HL-60/S4 treated with phorbol 12-myristate 13-acetate at 8.2 ng/mL for 4 days and 3 days (cell line): ENCODE results near the gene TOR1AIP2.
"Not testable (repeated sequence)": the region's sequence is repeated elsewhere in the genome, so short reads cannot be mapped to it uniquely, and the experiment has no call there.

Source experiments
- in situ Hi-C: fragments of 300-500 bp; cut with MboI; formaldehyde crosslinking; loops from 2 replicates; pipeline ENCODE4 v1.15.0; 2022; ENCODE audit warnings: low sequenced_read_pairs

TOR1AIP2 gene

DNA sequence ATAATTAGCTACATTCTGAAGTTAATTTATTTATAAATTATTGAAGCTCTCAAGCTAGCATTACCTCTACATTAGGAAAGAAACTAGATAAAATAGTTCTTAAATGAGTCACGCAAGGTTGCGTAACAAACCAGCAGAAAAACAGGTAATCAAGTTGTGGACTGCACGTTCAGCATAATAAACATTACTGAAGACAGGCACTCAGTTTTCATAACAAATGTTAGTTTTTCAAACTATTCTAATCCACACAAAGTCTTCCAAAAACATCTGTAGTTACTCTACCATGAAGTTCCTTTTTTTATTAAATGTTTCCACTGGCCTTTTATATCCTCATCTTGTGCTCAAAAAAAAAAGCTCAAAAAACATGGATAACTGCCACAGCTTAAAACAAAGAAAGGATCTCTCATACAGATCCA lies 1.3 kb downstream of the TOR1AIP2 start:
- in situ Hi-C loops: no loop called here

DNA sequence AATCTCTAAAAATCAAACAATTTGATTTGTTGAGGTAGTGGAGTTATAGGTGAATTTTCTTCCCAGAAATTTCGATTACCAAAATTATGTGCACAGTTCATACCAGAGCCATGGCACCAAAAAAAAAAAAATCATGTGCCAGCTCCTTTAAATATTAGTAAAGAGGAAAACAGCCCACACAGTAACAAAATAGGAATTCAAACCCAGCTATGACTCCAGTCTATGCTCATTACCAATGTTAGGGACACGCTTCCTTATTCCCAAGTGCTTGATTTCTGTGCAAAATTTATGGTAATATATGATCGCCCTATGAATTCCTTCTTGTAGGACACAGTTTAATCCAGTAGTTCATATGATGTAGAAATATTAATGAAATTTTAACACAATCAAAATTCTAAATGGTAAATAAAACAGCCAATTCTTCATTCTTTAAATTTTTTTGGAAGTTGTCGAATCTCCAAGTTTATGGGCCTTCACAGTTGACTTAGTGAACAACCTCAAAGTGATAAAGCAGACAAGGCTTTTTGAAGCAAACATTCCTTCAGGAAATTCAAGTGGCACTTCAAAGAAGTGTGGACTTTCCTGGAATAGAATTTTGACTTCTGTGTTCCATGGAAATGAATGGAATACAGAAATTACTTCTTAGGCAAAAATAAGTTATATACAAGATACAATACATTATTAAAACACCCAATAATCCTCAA lies 1.9 kb downstream of the TOR1AIP2 start:
- in situ Hi-C loops: no loop called here

DNA sequence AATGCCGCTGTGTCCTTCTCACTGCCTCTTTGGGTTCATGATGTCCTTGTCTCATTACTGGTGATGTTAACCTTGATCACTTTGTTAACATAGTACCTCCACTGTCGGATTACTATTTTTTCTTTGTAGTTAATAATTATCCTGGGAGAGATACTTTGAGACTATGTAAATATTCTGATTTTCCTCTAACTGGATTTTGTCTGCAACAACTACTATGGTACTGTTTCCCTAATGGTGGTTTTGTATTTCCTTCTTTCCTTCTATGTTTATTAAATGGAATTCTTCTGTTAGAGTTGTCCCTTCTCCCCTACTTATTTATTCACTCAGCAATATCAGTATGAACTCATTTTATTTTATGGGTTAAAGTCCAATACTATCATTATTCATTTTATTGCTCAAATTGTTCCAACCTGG lies 4.2 kb downstream of the TOR1AIP2 start:
- in situ Hi-C loops: no loop called here

DNA sequence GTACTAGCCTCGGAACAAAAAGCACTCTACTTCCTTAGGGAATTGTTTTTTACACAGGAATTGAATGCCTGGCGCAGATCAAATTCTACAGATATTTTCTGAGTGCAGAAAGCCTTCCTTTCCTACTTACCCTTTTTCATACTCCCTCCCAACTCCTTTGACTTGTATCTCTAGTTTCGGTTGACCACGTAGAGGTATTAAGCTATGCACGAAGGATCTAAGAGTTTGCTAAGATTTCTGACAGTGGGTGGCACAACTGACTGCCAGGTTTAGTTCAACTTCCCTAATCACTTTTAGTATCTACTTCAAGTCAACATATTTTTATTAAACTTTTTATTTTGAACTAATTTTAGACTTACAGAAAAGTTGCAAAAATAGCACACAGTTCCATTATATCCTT lies 5.0 kb downstream of the TOR1AIP2 start:
- in situ Hi-C loops: no loop called here

DNA sequence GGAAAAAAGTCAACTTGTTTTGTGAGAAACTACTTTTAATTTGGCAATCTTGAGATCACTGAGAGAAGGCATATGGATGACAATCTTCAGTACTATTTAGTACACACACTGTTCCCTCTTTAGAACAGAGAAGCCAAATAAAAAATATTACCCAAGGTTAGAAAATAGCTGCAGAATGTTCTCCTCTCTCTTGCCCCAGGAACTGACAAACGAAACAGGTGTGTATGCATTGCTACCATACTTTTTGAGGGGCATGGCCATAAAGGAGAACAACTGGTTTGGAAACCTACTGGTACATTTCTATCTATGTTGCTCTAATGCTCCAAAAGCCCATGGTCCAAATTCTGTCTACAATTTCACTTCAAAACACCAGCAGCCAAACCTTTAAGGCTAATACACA lies 5.7 kb downstream of the TOR1AIP2 start:
- in situ Hi-C loops: no loop called here

DNA sequence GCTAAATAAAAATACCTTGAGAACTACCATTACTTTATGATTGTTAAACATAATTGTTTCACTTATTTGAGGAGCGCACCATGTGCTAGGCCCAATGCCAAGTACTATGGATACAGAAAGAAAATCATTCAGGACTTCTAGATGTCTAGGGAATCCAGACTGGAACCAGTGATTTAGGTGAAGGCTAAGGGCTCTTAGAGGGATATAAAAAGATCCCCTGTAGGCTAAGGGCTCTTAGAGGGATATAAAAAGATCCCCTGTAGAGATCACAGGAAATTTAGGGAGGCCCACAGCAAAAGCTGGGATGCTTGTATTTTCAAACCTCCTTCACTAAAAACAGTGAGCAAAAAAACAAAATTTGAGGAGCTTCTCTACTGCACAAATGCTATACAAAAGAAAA lies 6.7 kb downstream of the TOR1AIP2 start:
- in situ Hi-C loops: no loop called here

DNA sequence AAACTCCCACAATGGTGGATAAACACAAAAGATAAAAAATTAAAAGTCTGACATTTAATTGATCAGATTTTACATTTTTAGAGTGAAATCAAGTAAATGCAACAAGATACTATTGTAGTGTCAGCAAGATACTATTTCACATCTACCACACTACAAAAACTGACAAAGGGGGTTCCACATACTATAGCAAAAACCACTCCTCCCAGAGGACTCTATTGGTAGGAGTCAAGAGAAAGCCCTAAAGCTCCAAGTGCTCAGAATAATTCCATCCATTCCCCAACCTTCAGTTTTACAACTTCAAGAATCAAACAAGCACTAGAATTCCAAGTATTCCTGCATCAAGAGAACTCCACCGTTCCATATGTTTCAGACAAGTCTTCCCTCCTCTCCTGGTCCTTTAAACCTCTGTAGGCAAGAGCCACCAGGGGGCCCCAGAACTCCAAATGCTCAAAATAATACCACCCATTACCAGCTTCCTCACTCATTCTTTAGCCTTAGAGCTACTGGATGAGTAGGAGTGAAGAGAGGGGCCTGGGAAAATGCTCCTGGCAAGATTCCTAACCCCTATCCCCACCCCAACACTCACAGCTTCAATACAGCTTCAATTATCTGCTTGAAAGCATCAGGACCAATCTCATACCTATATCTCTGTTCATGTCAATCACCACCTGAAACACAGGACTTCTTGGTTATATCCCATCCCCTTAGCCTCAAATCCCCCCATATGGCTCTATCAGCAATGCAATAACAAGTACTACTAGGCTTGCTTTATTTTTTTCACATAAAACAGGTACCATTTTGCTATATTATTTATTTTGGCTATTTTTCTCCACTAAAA lies 9.9 kb downstream of the TOR1AIP2 start:
- in situ Hi-C loops: no loop called here

DNA sequence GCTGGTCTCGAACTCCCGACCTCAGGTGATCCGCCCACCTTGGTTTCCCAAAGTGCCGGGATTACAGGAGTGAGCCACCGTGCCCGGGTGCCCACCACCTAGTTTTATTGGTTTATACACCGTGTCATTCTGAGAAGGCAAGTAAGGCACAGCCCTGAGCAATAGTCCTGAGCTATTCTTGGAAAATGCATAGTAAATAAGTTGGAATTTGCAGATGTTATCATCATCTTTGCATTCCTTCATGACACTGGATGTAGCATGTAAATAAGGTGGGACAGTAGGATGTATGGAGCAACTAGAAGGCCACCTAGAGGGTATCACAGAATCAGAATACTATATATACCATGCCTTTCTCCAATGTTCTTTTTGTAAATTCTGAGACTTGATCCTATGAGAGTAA lies 11.0 kb downstream of the TOR1AIP2 start:
- in situ Hi-C loops: no loop called here

DNA sequence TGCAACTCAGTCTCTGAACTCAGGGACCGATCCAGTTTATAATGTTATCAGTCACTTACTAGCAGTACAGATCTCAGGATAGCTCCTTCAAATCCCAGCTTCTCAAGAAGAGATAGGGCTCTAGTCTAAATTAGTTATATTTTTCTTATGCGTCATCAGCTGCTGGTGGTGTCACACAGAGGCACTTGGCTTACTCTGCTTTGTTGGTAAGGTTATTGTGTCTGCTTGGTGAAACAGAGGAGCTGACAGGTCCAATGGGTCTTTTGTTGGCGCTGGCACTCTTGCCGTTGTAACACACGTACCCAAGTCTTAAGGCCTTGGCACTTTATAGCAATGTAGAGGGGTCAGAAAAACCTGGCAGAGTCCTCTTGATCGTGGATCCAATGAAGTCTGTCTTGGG lies 12.2 kb downstream of the TOR1AIP2 start:
- in situ Hi-C loops: no loop called here

DNA sequence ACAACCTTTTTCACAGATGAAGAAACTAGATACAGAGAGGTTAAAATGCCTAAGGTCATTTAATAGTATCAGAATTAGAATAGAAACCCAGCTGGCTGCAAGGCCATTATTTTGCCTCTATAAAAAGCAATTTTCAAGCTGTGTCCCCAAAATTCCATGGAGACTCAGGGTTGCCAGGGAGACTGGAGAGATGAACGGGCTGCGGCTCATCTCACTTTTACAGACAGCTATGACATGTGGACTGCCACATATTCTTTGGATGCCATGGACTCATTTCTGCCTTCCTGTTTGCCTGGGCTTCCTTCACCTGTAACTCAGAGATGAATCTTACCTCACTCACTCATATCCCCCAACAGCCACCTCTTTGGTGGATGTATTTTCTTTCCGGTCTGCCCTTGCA lies 17.0 kb downstream of the TOR1AIP2 start:
- in situ Hi-C loops: no loop called here

DNA sequence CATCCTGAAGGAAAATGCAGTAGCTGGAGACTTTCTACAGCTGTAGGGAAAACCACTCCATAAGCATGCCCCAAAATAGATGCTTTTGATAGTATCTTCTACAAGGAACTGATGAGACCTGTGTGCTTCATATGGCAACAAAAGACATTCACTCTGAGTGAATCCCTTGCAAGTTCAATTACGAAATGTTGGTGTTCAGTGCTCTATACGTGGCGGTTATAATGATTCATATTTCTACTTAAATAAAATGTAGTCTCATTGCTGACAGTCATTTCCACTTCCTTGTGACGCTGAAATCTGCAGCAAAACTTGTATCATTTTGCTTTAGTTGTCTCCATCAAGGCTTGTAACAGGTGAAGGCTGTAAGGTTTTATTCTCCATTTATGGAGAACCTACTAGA lies 20.6 kb downstream of the TOR1AIP2 start:
- in situ Hi-C loops: no loop called here

DNA sequence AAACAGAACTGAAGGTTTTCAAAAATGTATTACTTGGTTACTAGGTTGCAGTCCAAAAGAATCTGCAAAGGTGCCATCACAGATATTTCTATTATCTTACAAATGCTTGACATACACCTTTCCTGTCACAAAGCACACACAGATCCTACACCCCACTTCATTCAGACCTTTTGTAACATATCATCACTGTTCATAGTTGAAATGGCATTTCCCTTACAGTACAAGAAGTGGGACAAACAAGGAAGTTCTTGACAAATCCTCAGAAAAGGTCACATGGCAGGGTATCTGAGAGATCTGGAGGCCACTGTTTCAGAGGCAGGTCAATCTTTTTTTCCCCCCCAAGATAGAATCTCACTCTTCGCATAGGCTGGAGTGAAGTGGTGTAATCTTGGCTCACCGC lies 21.3 kb downstream of the TOR1AIP2 start:
- in situ Hi-C loops: no loop called here

DNA sequence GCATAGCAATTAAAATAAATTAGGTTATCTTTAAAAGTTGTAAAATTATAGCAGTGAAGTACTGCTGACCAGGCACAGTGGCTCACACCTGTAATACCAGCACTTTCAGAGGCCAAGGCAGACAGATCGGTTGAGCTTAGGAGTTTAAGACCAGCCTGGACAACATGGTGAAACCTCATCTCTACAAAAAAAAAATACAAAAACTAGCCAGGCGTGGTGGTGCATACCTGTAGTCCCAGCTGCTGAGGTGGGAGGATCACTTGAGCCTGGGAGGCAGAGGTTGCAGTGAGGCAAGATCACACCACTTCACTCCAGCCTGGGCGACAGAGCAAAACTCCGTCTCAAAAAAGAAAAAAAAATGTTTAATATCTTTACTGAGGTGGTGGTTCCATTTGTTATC lies 21.8 kb downstream of the TOR1AIP2 start:
- in situ Hi-C loops: not testable (repeated sequence)

DNA sequence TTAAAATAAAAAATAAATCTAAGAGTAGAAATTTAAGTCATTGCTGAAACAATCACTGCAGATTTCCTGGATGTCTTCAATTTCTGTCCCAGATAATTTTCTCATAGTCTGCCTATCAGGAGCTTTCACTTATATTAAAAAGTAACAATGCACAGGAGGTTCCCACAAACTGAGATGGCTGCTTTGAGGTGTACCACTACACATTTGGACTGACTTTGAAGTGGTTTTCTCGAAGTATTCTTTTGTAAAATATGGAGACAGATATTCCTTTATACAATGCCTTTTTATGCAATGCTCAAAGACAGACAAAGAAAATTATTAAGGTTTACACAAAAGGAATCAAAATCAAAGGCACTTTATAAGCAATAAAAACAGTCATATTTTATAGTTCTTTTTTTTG lies 24.5 kb downstream of the TOR1AIP2 start:
- in situ Hi-C loops: no loop called here

DNA sequence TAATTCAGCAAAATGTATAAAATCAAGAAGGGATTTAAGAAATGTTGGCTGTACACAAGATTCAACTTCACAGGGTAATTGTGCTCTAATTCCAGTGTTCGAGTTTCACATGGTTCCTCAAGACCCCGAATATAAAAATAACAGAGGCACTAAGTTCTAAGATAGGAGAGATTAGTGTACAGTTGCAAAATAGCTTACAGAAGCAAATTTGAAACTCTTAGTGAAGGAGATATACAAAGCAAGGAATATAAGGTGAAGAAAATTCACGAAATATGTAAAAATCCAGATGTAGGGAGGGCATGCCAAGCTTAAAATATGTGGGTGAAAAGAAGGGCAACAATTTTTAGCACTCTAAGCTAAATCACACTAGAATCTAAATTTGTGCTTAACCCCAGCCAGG lies 29.4 kb downstream of the TOR1AIP2 start:
- in situ Hi-C loops: no loop called here

DNA sequence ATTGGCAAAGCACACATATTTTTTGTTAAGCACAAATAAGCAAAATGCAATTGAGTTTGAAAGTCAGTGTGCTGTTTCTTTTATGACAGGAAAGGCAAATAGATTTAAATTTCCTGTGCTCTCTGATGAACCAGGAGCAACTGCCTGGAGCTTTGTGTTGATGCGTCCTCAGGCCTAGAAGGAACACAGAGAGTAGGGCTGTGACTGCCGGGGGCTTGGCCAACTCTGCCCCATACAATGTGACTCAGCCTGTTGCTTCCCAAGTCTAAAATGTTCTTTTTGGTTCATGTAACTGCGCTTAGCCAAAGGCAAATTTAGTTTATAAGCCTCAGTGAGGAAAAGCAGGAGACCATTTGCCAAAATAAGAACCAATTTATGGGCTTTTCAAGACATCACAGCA lies 37.5 kb downstream of the TOR1AIP2 start:
- in situ Hi-C loops: no loop called here

DNA sequence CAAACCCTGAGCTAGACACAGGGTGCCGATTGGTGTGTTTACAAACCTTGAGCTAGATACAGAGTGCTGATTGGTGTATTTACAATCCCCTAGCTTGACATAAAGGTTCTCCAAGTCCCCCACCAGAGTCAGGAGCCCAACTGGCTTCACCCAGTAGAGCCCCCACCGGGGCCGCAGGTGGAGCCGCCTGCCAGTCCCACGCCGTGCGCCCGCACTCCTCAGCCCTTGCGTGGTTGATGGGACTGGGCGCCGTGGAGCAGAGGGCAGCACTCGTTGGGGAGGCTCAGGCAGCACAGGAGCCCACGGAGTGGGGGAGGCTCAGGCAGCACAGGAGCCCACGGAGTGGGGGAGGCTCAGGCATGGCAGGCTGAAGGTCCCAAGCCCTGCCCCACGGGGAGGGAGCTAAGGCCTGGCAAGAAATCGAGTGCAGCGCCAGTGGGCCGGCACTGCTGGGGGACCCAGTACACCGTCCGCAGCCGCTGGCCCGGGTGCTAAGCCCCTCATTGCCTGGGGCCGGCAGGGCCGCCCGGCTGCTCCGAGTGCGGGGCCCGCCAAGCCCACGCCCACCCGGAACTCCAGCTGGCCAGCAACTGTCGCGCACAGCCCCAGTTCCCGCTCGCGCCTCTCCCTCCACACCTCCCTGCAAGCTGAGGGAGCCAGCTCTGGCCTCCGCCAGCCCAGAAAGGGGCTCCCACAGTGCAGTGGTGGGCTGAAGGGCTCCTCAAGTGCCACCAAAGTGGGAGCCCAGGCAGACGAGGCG lies 40.7 kb downstream of the TOR1AIP2 start:
- in situ Hi-C loops: not testable (repeated sequence)

DNA sequence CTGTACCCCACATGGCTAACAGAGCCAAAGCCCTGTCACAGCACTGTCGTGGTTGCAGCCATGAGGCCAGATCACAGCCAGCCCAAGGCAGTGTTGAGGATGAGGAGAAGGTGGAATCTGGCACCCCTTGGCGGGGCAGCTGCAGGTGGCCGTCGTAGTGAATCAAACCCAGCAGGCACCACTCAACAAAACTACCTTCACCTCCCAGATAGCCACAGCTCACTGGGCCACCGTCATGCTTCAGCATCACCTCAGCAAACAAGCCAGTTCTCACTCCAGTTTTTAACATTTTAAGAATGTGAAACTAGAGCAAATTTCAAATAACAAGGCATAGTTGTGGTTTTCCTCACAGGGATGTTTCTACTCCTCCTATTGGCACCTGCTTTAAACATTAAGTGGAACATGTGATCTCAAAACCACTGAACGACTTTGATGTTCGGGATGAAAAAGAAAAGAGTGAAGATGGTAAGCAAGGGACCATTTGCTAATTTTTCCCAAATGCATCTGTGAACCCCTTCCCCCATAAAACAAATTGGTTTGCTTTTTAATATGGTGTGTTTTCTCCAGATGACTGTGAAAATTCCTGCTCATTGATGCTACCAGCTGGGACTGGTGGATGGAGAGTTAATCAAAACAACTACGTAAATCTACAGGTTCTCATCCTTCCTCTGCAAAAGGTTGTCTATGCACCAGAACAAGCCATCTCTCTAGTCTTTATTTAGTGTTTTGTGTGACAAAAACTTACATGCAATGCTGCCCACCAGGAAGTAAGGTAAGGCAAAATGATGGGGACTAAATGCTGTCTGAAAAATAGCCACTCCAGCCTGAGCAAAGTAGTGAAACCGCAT lies 45.5 kb downstream of the TOR1AIP2 start:
- in situ Hi-C loops: no loop called here

DNA sequence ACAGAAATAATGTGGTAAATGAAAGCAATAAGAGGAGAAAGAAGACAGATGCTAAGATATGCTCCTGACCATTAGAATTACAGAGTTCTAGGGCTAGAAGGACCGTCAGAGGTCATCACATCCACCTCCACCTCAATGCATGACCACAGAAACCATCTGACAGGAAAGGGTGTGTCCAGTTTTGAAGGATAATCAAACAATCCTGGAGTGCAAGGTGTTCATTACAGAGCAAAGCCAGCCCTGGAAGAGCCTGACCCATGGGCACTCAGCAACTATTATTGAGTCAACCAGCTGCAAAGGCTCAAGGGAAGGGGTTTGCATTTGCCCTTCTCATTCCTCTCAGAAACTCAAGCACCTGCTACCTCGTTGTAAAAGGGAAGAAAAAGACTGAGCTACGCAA lies 46.4 kb downstream of the TOR1AIP2 start:
- in situ Hi-C loops: no loop called here

DNA sequence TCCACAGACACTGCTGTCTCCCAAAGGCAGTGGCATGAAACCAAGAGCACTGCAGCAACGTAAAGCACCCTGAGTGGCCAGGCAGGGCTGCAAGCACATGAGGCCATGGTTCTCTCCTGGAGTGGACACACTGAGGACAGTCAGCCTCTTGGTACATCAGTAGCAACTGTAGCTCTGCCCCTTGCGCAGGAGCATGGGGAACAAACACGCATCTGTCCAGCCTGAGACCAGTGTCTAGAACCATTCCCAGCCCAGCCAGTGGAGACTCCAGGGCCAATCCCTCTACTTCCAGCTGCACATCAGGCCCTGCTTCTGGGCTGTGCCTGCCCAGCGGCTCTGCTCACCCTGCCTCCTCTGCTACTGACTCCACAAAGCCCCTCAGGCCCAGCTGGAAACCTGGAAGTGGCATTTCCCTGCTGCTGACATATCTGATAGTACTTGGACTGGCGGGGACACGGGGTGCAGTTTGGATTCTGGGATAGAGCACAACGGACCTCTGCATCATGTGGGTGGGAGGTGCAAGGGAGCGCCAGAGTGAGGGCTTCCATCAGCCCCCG lies 49.0 kb downstream of the TOR1AIP2 start:
- in situ Hi-C loops: no loop called here
